Esophagus squamous epithelium (tissue), 4 donors: ENCODE data around the gene PRKG1.

ENCODE experiments used
- POLR2A ChIP-seq, 4 donors: fragments of 450-650 bp; IDR thresholded peaks; one replicate each; pipeline ENCODE4 v1.6.1; 2017; ENCODE audit warnings: antibody characterized with exemption in 4 of 4, mild to moderate bottlenecking in 4 of 4, moderate library complexity in 3 of 4
- TF ChIP-seq, protein P1 (sequence below), 6 experiments: fragments of 450-650 bp in 4 of 6; fragments of 200-600 bp in 2 of 6; sonication (generic) in 2 of 6; IDR thresholded peaks; one replicate each; pipeline ENCODE4 v1.5.1; 2016 to 2019; ENCODE audit warnings: antibody characterized with exemption in 6 of 6, mild to moderate bottlenecking in 4 of 6, moderate library complexity in 4 of 6

GRCh38 chr10:52019656-52020055, 945.4 kb downstream of the PRKG1 start:
- TF ChIP-seq, protein P1, sequence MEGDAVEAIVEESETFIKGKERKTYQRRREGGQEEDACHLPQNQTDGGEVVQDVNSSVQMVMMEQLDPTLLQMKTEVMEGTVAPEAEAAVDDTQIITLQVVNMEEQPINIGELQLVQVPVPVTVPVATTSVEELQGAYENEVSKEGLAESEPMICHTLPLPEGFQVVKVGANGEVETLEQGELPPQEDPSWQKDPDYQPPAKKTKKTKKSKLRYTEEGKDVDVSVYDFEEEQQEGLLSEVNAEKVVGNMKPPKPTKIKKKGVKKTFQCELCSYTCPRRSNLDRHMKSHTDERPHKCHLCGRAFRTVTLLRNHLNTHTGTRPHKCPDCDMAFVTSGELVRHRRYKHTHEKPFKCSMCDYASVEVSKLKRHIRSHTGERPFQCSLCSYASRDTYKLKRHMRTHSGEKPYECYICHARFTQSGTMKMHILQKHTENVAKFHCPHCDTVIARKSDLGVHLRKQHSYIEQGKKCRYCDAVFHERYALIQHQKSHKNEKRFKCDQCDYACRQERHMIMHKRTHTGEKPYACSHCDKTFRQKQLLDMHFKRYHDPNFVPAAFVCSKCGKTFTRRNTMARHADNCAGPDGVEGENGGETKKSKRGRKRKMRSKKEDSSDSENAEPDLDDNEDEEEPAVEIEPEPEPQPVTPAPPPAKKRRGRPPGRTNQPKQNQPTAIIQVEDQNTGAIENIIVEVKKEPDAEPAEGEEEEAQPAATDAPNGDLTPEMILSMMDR (IDR thresholded peaks at IDR 0.05), result no peak
- TF ChIP-seq POLR2A (IDR thresholded peaks at IDR 0.05), result no peak
